B cell (primary cell): ENCODE measurements around the gene SKAP1. TPM values are rescaled to one million over a fixed set of nuclear protein-coding genes. Genes with fewer than 3 reads are reported as not detected.
A peak's percentile ranks its signal among the peaks of the same experiment; 100 is the strongest.
"Not testable (repeated sequence)": the region's sequence is repeated elsewhere in the genome, so short reads cannot be mapped to it uniquely, and the experiment has no call there.

Experiments
- ATAC-seq: fragments of 200-7000 bp; cut with Tn5 transposase; one replicate; pipeline ENCODE4 v1.10.0; 2021; ENCODE audit warnings: low read depth, mild to moderate bottlenecking, moderate number of reproducible peaks, moderate library complexity
- CTCF ChIA-PET: fragments of 350-600 bp; sonication (Branson Sonifier 250); formaldehyde crosslinking; loops from one replicate; lab custom pipeline; 2021; ENCODE audit warnings: antibody characterized with exemption, inconsistent platforms; lab: Charles Lee
- POLR2A ChIA-PET: fragments of 350-600 bp; sonication (Branson Sonifier 250); formaldehyde crosslinking; loops from one replicate; lab custom pipeline; 2021; ENCODE audit warnings: antibody characterized with exemption; lab: Charles Lee
- DNase-seq: peaks from one replicate; pipeline ENCODE4 v3.0.0; 2013
- H2AFZ ChIP-seq: 2 replicates; pipeline ENCODE4 v1.6.1; 2012; ENCODE audit warnings: mild to moderate bottlenecking, low read depth, low read length; ENCODE audit not compliant: insufficient read depth, poor library complexity, severe bottlenecking
- H3K27ac ChIP-seq, 2 donors: 1 replicate in 1 of 2; 2 replicates in 1 of 2; pipeline ENCODE4 v1.5.1; 2012 to 2013; ENCODE audit warnings: low read length in 2 of 2, mild to moderate bottlenecking in 2 of 2, moderate library complexity in 1 of 2
- H3K27me3 ChIP-seq, 4 experiments: fragments of 200-600 bp in 1 of 4; sonication (generic) in 1 of 4; replicated peaks in 1 of 4; 1 replicate in 2 of 4; 2 replicates in 2 of 4; pipeline versions ENCODE4 v1.6.1 to v1.7.0; 2013 to 2016; ENCODE audit warnings: low read length in 3 of 4, mild to moderate bottlenecking in 2 of 4, mixed read lengths in 1 of 4, moderate library complexity in 1 of 4; ENCODE audit not compliant: insufficient read depth in 4 of 4, control insufficient read depth in 3 of 4; ENCODE audit errors: control extremely low read depth in 1 of 4
- H3K36me3 ChIP-seq, 2 experiments: replicated peaks in 1 of 2; 1 replicate in 1 of 2; 2 replicates in 1 of 2; pipeline versions ENCODE4 v1.6.1 to v1.7.1; 2013; ENCODE audit warnings: low read length in 1 of 2; ENCODE audit not compliant: insufficient read depth in 2 of 2, control insufficient read depth in 1 of 2; ENCODE audit errors: control extremely low read depth in 1 of 2, extremely low read depth in 1 of 2
- H3K4me1 ChIP-seq, 2 donors: fragments of 200-600 bp in 1 of 2; sonication (generic) in 1 of 2; 1 replicate in 1 of 2; 2 replicates in 1 of 2; pipeline versions ENCODE4 v1.5.1 to v1.6.1; 2013 to 2017; ENCODE audit warnings: low read length in 2 of 2; ENCODE audit not compliant: control insufficient read depth in 2 of 2, insufficient read depth in 2 of 2
- H3K4me2 ChIP-seq: replicated peaks from 2 replicates; pipeline ENCODE3; 2012; ENCODE audit warnings: mild to moderate bottlenecking, low read depth, low read length; ENCODE audit not compliant: poor library complexity, severe bottlenecking
- H3K4me3 ChIP-seq, 5 experiments: fragments of 200-600 bp in 1 of 5; sonication (generic) in 1 of 5; 1 replicate in 3 of 5; 2 replicates in 2 of 5; pipeline versions ENCODE4 v1.5.1 to v1.7.0; 2011 to 2016; ENCODE audit warnings: low read length in 4 of 5, mild to moderate bottlenecking in 4 of 5, low read depth in 2 of 5, control low read depth in 1 of 5, moderate library complexity in 1 of 5; ENCODE audit not compliant: insufficient read depth in 1 of 5; ENCODE audit errors: control extremely low read depth in 1 of 5, extremely low read depth in 1 of 5
- H3K79me2 ChIP-seq: fragments of 200-600 bp; sonication (generic); one replicate; pipeline ENCODE4 v1.6.0; 2016; ENCODE audit warnings: low read length; ENCODE audit not compliant: control insufficient read depth, insufficient read depth
- H3K9ac ChIP-seq: fragments of 200-600 bp; sonication (generic); 2 replicates; pipeline ENCODE4 v1.6.1; 2017; ENCODE audit warnings: mild to moderate bottlenecking, low read length, moderate library complexity
- H3K9me3 ChIP-seq, 3 donors: one replicate each; pipeline versions ENCODE4 v1.6.1 to v1.7.1; 2013; ENCODE audit warnings: low read length in 2 of 3; ENCODE audit not compliant: control insufficient read depth in 2 of 3, insufficient read depth in 1 of 3; ENCODE audit errors: control extremely low read depth in 1 of 3
- H4K20me1 ChIP-seq: 2 replicates; pipeline ENCODE4 v1.6.0; 2012; ENCODE audit warnings: mild to moderate bottlenecking, low read length; ENCODE audit not compliant: insufficient read depth, control insufficient read depth, poor library complexity, severe bottlenecking
- H3K27ac Mint-ChIP-seq: one replicate; pipeline ENCODE4 v1.8.0; 2021; ENCODE audit warnings: mixed read lengths
- H3K27me3 Mint-ChIP-seq: one replicate; pipeline ENCODE4 v1.8.0; 2021; ENCODE audit warnings: mixed read lengths
- H3K4me1 Mint-ChIP-seq: one replicate; pipeline ENCODE4 v1.8.0; 2021; ENCODE audit warnings: mixed read lengths
- H3K4me3 Mint-ChIP-seq: one replicate; pipeline ENCODE4 v1.8.0; 2021; ENCODE audit warnings: mixed read lengths
- H3K9me3 Mint-ChIP-seq: one replicate; pipeline ENCODE4 v1.8.0; 2022; ENCODE audit warnings: mixed read lengths; ENCODE audit not compliant: insufficient read depth
- EZH2 ChIP-seq: IDR thresholded peaks from 2 replicates; pipeline ENCODE4 v1.6.1; 2012; ENCODE audit warnings: borderline replicate concordance, low read depth, mild to moderate bottlenecking, moderate library complexity, low read length; ENCODE audit not compliant: insufficient read depth, poor library complexity, severe bottlenecking
- WGBS: methylation state at CpG from one replicate; pipeline ENCODE4 v1.1.5; 2013; ENCODE audit warnings: missing lambda C conversion rate; ENCODE audit not compliant: insufficient coverage; 5-methylcytosine and 5-hydroxymethylcytosine counted together
- intact Hi-C: fragments of 100-400 bp; cut with micrococcal nuclease; formaldehyde crosslinking; loops from one replicate; pipeline ENCODE4 v1.10.0; 2022
- polyA plus RNA-seq: library from polyadenylated mRNA; depleted of rRNA; stranded (reverse); fragments of >200 nt; gene quantifications from 2 replicates; pipeline ENCODE4 v1.2.3, GENCODE V29; 2012
- total RNA-seq, 2 donors: library from RNA; stranded (reverse); fragments of 120-200 nt in 1 of 2; gene quantifications; 1 replicate in 1 of 2; 2 replicates in 1 of 2; pipeline versions ENCODE4 v1.2.3 to v1.2.4, GENCODE V29; 2013 to 2022
- TF ChIP-seq, protein P1 (sequence below): fragments of 200-600 bp; IDR thresholded peaks from one replicate; pipeline ENCODE4 v1.8.0; 2022; ENCODE audit warnings: antibody characterized with exemption, mild to moderate bottlenecking

Gene SKAP1
- total and polyA plus RNA-seq, 2 donors (not counting 1 experiment from before 2014, with no cell fraction given) = 33.1 to 37.3 TPM

DNA sequence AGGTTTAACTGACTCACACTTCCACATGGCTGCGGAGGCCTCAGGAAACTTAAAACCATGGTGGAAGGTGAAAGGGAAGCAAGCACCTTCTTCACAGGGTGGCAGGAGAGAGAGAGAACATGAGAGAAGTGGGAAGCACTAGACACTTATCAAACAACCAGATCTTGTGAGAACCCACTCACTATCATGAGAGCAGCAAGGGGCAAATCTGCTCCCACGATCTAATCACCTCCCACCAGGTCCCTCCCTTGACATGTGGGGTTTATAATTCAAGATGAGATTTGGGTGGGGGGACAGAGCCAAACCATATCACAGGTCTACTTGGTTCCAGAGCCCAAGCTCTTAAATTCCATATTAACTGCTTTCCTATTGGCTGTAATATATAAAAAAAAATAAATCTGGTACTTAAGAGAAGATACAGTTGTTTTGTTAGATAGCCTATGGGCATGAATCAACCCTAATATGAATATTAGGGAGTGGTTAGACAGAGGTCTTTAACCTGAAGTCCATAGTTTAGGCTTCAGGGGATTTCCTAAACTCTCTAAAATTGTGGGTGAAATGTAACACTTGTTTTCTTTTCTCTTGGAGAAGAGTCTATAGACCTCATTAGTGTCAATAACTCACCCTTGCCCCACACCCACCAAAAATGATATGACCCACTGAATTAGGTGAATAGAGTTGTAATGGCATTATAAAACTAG, 56.7 kb downstream of the SKAP1 start:
- ATAC-seq = peak; percentile 11
- H3K4me1 Mint-ChIP-seq = peaks cover 24% of the 10 kb centered on the region

DNA sequence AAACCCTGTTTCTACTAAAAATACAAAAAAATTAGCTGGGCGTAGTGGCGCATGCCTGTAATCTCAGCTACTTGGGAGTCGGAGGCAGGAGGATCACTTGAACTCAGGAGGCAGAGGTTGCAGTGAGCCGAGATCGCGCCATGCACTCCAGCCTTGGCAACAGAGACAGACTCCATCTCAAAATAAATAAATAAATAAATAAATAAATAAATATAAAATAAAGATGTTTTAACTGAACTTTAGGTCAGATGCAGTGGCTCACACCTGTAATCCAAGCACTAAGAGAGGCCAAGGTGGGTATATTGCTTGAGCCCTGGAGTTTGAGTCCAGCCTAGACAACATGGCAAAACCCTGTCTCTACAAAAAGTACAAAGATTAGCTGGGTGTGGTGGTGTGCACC, 61.0 kb downstream of the SKAP1 start:
- H3K9me3 ChIP-seq, H3K27me3 ChIP-seq, H2AFZ ChIP-seq, intact Hi-C loops, H3K9me3 Mint-ChIP-seq, H3K27me3 Mint-ChIP-seq, H3K4me3 ChIP-seq, H3K27ac ChIP-seq, H3K9ac ChIP-seq, H3K27ac Mint-ChIP-seq, H3K4me2 ChIP-seq, ATAC-seq, H3K36me3 ChIP-seq, POLR2A ChIA-PET, DNase-seq, H3K4me3 Mint-ChIP-seq: not testable (repeated sequence)
- WGBS = no CpG with 5 or more reads among the region's 6 CpGs
- H3K79me2 ChIP-seq = peaks cover 34% of the 10 kb centered on the region
- H4K20me1 ChIP-seq = peaks cover 11% of the 10 kb centered on the region
- H3K4me1 ChIP-seq = peaks cover 14 to 15% of the 10 kb centered on the region in 2 donors
- CTCF ChIA-PET = interaction anchor here (1.2 kb wide), 1 partner anchor 32 kb away, joined by 5 read pairs; no protein-coding TSS in a partner anchor
- H3K4me1 Mint-ChIP-seq = peaks cover 16% of the 10 kb centered on the region

More for the DNA sequence above, 56.7 kb downstream of the SKAP1 start:
- H3K79me2 ChIP-seq = peaks cover 24% of the 10 kb centered on the region
- no peaks in the 10 kb centered on the region for H3K27me3 ChIP-seq
- no peaks in the 10 kb centered on the region for H3K36me3 ChIP-seq
- DNase-seq = no peak
- H3K4me3 ChIP-seq = peak overlapping the region in 1 of 5 experiments; percentile 3
- peak overlapping the region; percentile 48 for H3K4me2 ChIP-seq
- peak overlapping the region; percentile 38 for H3K4me3 Mint-ChIP-seq
- H3K27ac Mint-ChIP-seq = peak overlapping the region; percentile 89
- peak overlapping the region; percentile 52 to 62 for H3K27ac ChIP-seq
- POLR2A ChIA-PET = interaction anchor here (0.6 to 0.7 kb wide), 3 partner anchors 48 to 1598 kb away, joined by 3 to 5 read pairs (median 3); no protein-coding TSS in a partner anchor
- H4K20me1 ChIP-seq = no peaks in the 10 kb centered on the region
- H3K9me3 Mint-ChIP-seq = no peaks in the 10 kb centered on the region
- WGBS = no CpG with 5 or more reads among the region's 2 CpGs
- no peak for TF ChIP-seq EZH2
- TF ChIP-seq, protein P1, sequence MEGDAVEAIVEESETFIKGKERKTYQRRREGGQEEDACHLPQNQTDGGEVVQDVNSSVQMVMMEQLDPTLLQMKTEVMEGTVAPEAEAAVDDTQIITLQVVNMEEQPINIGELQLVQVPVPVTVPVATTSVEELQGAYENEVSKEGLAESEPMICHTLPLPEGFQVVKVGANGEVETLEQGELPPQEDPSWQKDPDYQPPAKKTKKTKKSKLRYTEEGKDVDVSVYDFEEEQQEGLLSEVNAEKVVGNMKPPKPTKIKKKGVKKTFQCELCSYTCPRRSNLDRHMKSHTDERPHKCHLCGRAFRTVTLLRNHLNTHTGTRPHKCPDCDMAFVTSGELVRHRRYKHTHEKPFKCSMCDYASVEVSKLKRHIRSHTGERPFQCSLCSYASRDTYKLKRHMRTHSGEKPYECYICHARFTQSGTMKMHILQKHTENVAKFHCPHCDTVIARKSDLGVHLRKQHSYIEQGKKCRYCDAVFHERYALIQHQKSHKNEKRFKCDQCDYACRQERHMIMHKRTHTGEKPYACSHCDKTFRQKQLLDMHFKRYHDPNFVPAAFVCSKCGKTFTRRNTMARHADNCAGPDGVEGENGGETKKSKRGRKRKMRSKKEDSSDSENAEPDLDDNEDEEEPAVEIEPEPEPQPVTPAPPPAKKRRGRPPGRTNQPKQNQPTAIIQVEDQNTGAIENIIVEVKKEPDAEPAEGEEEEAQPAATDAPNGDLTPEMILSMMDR = no peak
- peaks cover 0 to 3% (median 0%) of the 10 kb centered on the region in 3 donors for H3K9me3 ChIP-seq
- H3K9ac ChIP-seq = peak overlapping the region; percentile 19
- peaks cover 23% of the 10 kb centered on the region in 2 donors for H3K4me1 ChIP-seq
- no peaks in the 10 kb centered on the region for H3K27me3 Mint-ChIP-seq
- CTCF ChIA-PET = interaction anchor here (0.7 to 4.2 kb wide), 6 partner anchors 18 to 84 kb away, joined by 3 to 27 read pairs (median 4); no protein-coding TSS in a partner anchor
- H2AFZ ChIP-seq = no peak overlapping the region
- intact Hi-C loops = loop anchor here (2.0 kb wide), 1 partner anchor 14 kb away; no protein-coding TSS in a partner anchor
